ENCODE data around the gene NOP14. TPM values are rescaled to one million over a fixed set of nuclear protein-coding genes. Genes with fewer than 3 reads are reported as not detected.

NOP14 gene
- total and polyA plus RNA-seq, 2 donors (not counting 3 experiments of a cell fraction or from before 2014, with no cell fraction given), result 9.5 to 45.2 TPM

DNA sequence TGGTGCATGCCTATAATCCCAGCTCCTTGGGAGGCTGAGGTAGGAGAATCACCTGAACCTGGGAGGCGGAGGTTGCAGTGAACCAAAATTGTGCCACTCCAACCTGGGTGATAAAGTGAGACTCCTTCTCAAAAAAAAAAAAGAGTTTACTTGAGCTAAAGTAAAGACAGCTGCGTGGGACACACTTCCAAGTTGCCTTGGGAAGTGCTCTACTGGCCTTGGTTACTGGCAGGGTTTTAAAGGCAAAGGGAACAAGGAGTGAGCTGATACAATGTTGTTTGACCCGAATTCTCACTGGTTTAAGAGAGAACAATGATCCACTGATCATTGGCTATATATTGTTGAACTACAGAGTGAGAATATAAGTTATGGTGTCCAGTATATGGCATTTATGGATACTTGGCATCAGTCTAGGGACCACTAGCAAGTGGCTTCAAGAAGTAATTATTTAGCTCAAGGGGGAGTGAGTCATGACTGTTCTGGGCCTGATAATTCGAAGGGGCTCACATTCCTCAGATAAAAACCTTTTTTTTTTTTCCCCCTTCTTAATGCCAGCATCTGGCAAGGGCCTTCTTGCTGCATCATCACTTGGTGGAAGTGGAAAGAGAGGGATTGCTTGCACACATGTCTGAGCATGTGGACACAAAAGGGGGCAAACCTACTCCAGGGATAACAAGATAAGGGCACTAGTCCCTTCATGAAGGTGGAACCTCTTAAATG is 32.5 kb upstream of the NOP14 start:
- Histone ChIP-seq H3K4me2 (ENCODE audit: insufficient read depth, low read length) (no peak overlapping the region), H3K79me2 (ENCODE audit: control insufficient read depth, insufficient read depth, low read length) (no peaks in the 10 kb centered on the region), H3K4me3 (replicated peaks in 1 of 3; ENCODE audit: insufficient read depth in 1 of 3, low read depth in 1 of 3, low read length in 3 of 3) (no peak overlapping the region), H3K27me3 (ENCODE audit: control insufficient read depth in 2 of 2, insufficient read depth in 2 of 2, low read length in 2 of 2) (peaks cover 3 to 5% of the 10 kb centered on the region in 2 experiments), H3K9me1 (replicated peaks; ENCODE audit: control insufficient read depth, extremely low read depth, insufficient read depth, low read length) (no peaks in the 10 kb centered on the region), H3K27ac (ENCODE audit: insufficient read depth, low read depth, low read length) (no peak overlapping the region), H4K20me1 (replicated peaks; ENCODE audit: control insufficient read depth, extremely low read depth, insufficient read depth, low read length) (no peaks in the 10 kb centered on the region), H3K9ac (replicated peaks; ENCODE audit: extremely low read depth, insufficient read depth, low read length) (no peak overlapping the region), H3K4me1 (ENCODE audit: control insufficient read depth, extremely low read depth, insufficient read depth, low read length) (no peaks in the 10 kb centered on the region), H3K9me3 (replicated peaks; ENCODE audit: control insufficient read depth, insufficient read depth, low read length) (no peaks in the 10 kb centered on the region), H3K36me3 (ENCODE audit: control insufficient read depth in 2 of 2, extremely low read depth in 1 of 2, insufficient read depth in 2 of 2, low read length in 2 of 2) (no peaks in the 10 kb centered on the region), H2AFZ (ENCODE audit: low read depth, low read length) (no peak overlapping the region)
- BruUV-seq (replicated peaks), result no TSS peak
- TF ChIP-seq GATA2 (IDR thresholded peaks at IDR 0.05; ENCODE audit: insufficient read depth, insufficient read length, low read depth, low read length), result no peak
- no peak for TF ChIP-seq POLR2A (IDR thresholded peaks at IDR 0.05; ENCODE audit: low read depth, low read length)
- no peak for TF ChIP-seq JUN (IDR thresholded peaks at IDR 0.05; ENCODE audit: borderline replicate concordance, insufficient read depth, insufficient read length, low read depth)
- TF ChIP-seq FOS (IDR thresholded peaks at IDR 0.05; ENCODE audit: borderline replicate concordance, insufficient read depth, low read length), result no peak
- no peak for TF ChIP-seq EZH2 (IDR thresholded peaks at IDR 0.05; ENCODE audit: borderline replicate concordance, low read depth, low read length, severe bottlenecking)
- TF ChIP-seq, protein P1, sequence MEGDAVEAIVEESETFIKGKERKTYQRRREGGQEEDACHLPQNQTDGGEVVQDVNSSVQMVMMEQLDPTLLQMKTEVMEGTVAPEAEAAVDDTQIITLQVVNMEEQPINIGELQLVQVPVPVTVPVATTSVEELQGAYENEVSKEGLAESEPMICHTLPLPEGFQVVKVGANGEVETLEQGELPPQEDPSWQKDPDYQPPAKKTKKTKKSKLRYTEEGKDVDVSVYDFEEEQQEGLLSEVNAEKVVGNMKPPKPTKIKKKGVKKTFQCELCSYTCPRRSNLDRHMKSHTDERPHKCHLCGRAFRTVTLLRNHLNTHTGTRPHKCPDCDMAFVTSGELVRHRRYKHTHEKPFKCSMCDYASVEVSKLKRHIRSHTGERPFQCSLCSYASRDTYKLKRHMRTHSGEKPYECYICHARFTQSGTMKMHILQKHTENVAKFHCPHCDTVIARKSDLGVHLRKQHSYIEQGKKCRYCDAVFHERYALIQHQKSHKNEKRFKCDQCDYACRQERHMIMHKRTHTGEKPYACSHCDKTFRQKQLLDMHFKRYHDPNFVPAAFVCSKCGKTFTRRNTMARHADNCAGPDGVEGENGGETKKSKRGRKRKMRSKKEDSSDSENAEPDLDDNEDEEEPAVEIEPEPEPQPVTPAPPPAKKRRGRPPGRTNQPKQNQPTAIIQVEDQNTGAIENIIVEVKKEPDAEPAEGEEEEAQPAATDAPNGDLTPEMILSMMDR (IDR thresholded peaks at IDR 0.05; ENCODE audit: extremely low read depth in 1 of 2, insufficient read depth in 1 of 2, low read depth in 1 of 2, low read length in 2 of 2), result no peak
- TF ChIP-seq, protein P2, sequence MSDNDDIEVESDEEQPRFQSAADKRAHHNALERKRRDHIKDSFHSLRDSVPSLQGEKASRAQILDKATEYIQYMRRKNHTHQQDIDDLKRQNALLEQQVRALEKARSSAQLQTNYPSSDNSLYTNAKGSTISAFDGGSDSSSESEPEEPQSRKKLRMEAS (IDR thresholded peaks at IDR 0.05; ENCODE audit: insufficient read depth, insufficient read length), result no peak
- TF ChIP-seq MYC (IDR thresholded peaks at IDR 0.05; ENCODE audit: low read depth, low read length), result no peak
- TF ChIP-seq POLR2AphosphoS5 (IDR thresholded peaks at IDR 0.05; ENCODE audit: insufficient read depth, low read depth, low read length), result no peak
- intact Hi-C loops (cut with micrococcal nuclease) (no loop called here), dilution Hi-C loops (cut with MboI; ENCODE audit: extremely low pct_ligation_motif_present, low sequenced_read_pairs) (no loop called here)
- no peak for FAIRE-seq
- ChIA-PET POLR2A (interaction anchor here (0.6 kb wide), 1 partner anchor 8 kb away, joined by 4 read pairs; no protein-coding TSS in a partner anchor), CTCF (interaction anchor here (1.2 to 2.2 kb wide), 3 partner anchors 13 to 17 kb away, joined by 4 to 8 read pairs (median 7); no protein-coding TSS in a partner anchor)
- DNase-seq (ENCODE audit: low read depth, low spot score), result no peak

All from endothelial cell of umbilical vein (primary cell).